ENCODE measurements around the gene LCN12.

The LCN12 gene

GRCh38 chr9:136940526-136941230, 11.4 kb upstream of the LCN12 start:
- Histone ChIP-seq H3K36me3 (ENCODE audit: control insufficient read depth in 2 of 2, insufficient read depth in 2 of 2, low read length in 2 of 2) (peaks cover 28 to 35% of the 10 kb centered on the region in 2 donors), H3K9me3 (ENCODE audit: control insufficient read depth in 2 of 2, low read length in 2 of 2) (no peaks in the 10 kb centered on the region), H3K9ac (ENCODE audit: low read length in 2 of 2) (no peak overlapping the region), H3K27me3 (ENCODE audit: control insufficient read depth in 1 of 2, insufficient read depth in 2 of 2, low read length in 2 of 2) (no peaks in the 10 kb centered on the region), H3K27ac (ENCODE audit: low read length) (no peak overlapping the region), H3K4me3 (ENCODE audit: low read length in 2 of 2) (no peak overlapping the region), H3K4me1 (ENCODE audit: control insufficient read depth, insufficient read depth, low read length) (peaks cover 18% of the 10 kb centered on the region)

- Histone ChIP-seq H3K27me3 (ENCODE audit: control insufficient read depth in 1 of 2, insufficient read depth in 2 of 2, low read length in 2 of 2) (no peaks in the 10 kb centered on the region), H3K4me1 (ENCODE audit: control insufficient read depth, insufficient read depth, low read length) (peaks cover 18% of the 10 kb centered on the region), H3K36me3 (ENCODE audit: control insufficient read depth in 2 of 2, insufficient read depth in 2 of 2, low read length in 2 of 2) (peaks cover 28 to 35% of the 10 kb centered on the region in 2 donors), H3K9ac (ENCODE audit: low read length in 2 of 2) (no peak overlapping the region), H3K4me3 (ENCODE audit: low read length in 2 of 2) (no peak overlapping the region), H3K9me3 (ENCODE audit: control insufficient read depth in 2 of 2, low read length in 2 of 2) (no peaks in the 10 kb centered on the region), H3K27ac (ENCODE audit: low read length) (no peak overlapping the region)
These were observed 10.6 kb upstream of the LCN12 start for GRCh38 chr9:136941231-136942111.

- Histone ChIP-seq H3K4me3 (ENCODE audit: low read length in 2 of 2) (no peak overlapping the region), H3K27me3 (ENCODE audit: control insufficient read depth in 1 of 2, insufficient read depth in 2 of 2, low read length in 2 of 2) (no peaks in the 10 kb centered on the region), H3K9ac (ENCODE audit: low read length in 2 of 2) (no peak overlapping the region), H3K9me3 (ENCODE audit: control insufficient read depth in 2 of 2, low read length in 2 of 2) (no peaks in the 10 kb centered on the region), H3K36me3 (ENCODE audit: control insufficient read depth in 2 of 2, insufficient read depth in 2 of 2, low read length in 2 of 2) (peaks cover 28 to 34% of the 10 kb centered on the region in 2 donors), H3K27ac (ENCODE audit: low read length) (no peak overlapping the region), H3K4me1 (ENCODE audit: control insufficient read depth, insufficient read depth, low read length) (peaks cover 18% of the 10 kb centered on the region)
These were observed 9.8 kb upstream of the LCN12 start for GRCh38 chr9:136942112-136942880.

- H3K27me3 ChIP-seq (ENCODE audit: control insufficient read depth in 1 of 2, insufficient read depth in 2 of 2, low read length in 2 of 2), result no peaks in the 10 kb centered on the region
- H3K4me1 ChIP-seq (ENCODE audit: control insufficient read depth, insufficient read depth, low read length), result peaks cover 21% of the 10 kb centered on the region
- H3K9me3 ChIP-seq (ENCODE audit: control insufficient read depth in 2 of 2, low read length in 2 of 2), result no peaks in the 10 kb centered on the region
- no peak overlapping the region for H3K4me3 ChIP-seq (ENCODE audit: low read length in 2 of 2)
- peaks cover 28 to 34% of the 10 kb centered on the region in 2 donors for H3K36me3 ChIP-seq (ENCODE audit: control insufficient read depth in 2 of 2, insufficient read depth in 2 of 2, low read length in 2 of 2)
- no peak overlapping the region for H3K9ac ChIP-seq (ENCODE audit: low read length in 2 of 2)
- no peak overlapping the region for H3K27ac ChIP-seq (ENCODE audit: low read length)
These were observed 9.2 kb upstream of the LCN12 start for GRCh38 chr9:136942881-136943230.

DNA sequence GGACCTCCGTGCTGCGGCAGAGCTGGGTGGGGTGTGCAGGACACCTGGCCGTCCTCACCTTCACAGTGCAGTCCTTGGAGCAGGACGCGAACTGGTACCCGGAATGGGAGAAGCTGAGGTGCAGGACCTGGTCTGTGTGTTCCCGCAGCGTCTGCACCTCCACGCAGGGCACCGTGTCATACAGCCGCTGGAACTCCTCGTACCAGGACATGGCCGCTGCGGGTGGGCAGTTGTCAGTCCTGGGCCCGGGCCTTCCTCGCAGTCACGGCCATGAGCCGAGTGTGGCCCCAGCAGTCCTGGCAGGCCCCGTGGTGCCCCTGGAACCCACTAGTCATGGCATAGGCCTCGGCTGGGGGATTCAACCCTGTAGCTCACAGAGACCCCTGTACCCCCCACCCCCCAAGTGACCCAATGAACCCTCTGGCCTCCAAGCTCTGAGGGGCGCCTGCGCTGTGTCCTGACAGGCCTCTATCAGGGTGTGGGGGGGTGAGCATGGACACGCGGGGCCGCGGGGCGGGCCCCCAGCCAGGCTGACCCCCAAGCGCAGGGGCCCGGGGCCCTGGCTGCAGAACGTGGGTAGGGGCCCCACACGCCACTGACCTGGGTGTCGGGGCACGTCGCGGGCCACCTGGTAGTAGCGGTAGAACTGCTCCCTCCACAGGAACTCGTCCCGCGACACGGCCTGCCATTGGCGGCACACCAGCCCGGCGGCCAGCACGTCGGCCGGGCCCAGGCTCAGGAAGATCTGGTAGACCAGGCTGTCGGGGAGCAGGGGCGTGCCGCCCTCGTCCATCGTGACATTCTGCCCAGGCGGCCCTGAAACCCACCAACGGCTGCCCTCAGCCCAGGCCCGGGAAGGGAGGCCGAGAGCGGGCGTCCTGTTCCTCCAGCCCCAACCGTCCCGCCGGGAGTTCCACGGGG, 8.5 kb upstream of the LCN12 start:
- Histone ChIP-seq H3K36me3 (ENCODE audit: control insufficient read depth in 2 of 2, insufficient read depth in 2 of 2, low read length in 2 of 2) (peaks cover 28 to 34% of the 10 kb centered on the region in 2 donors), H3K9ac (ENCODE audit: low read length in 2 of 2) (peak overlapping the region; percentile 68 to 78), H3K4me3 (ENCODE audit: low read length in 2 of 2) (peak overlapping the region; percentile 75 to 87), H3K9me3 (ENCODE audit: control insufficient read depth in 2 of 2, low read length in 2 of 2) (no peaks in the 10 kb centered on the region), H3K4me1 (ENCODE audit: control insufficient read depth, insufficient read depth, low read length) (peaks cover 23% of the 10 kb centered on the region), H3K27ac (ENCODE audit: low read length) (peak overlapping the region; percentile 37), H3K27me3 (ENCODE audit: control insufficient read depth in 1 of 2, insufficient read depth in 2 of 2, low read length in 2 of 2) (no peaks in the 10 kb centered on the region)

DNA sequence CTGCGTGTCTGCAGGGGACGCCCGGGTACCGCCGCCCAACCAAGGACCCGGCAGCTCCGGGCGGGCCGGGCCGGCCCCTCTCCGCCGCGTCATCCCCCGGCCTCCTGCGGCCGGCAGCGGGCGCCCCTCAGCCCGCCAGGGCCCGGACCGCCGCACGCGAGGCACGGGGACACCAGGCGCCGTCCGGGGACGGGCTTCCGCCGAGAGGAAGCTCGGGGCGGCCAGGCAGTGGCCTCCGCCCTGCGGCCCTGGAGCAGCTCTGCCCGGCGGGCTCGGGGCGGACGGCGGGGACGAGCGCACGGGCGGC, 7.9 kb upstream of the LCN12 start:
- H3K4me1 ChIP-seq (ENCODE audit: control insufficient read depth, insufficient read depth, low read length), result peaks cover 24% of the 10 kb centered on the region

GRCh38 chr9:136944519-136945332, 7.3 kb upstream of the LCN12 start, which contains the start of the genes C8G and FBXW5:
Gene C8G (plus strand): TSS chr9:136945243. CDS start chr9:136945321, 78 bp downstream.
Gene FBXW5 (minus strand): TSS chr9:136944738. CDS start chr9:136944083, 655 bp downstream.
- Histone ChIP-seq H3K4me1 (ENCODE audit: control insufficient read depth, insufficient read depth, low read length) (peaks cover 29% of the 10 kb centered on the region), H3K27ac (ENCODE audit: low read length) (peak within 1 kb of the TSS; percentile 37), H3K27me3 (ENCODE audit: control insufficient read depth in 1 of 2, insufficient read depth in 2 of 2, low read length in 2 of 2) (no peaks in the 10 kb centered on the region), H3K9me3 (ENCODE audit: control insufficient read depth in 2 of 2, low read length in 2 of 2) (no peaks in the 10 kb centered on the region), H3K36me3 (ENCODE audit: control insufficient read depth in 2 of 2, insufficient read depth in 2 of 2, low read length in 2 of 2) (peaks cover 20 to 27% of the 10 kb centered on the region in 2 donors), H3K9ac (ENCODE audit: low read length in 2 of 2) (peak within 1 kb of the TSS; percentile 68 to 78), H3K4me3 (ENCODE audit: low read length in 2 of 2) (peak within 1 kb of the TSS; percentile 75 to 87)

More for the DNA sequence above, 7.9 kb upstream of the LCN12 start:
- Histone ChIP-seq H3K27ac (ENCODE audit: low read length) (peak overlapping the region; percentile 37), H3K9me3 (ENCODE audit: control insufficient read depth in 2 of 2, low read length in 2 of 2) (no peaks in the 10 kb centered on the region), H3K36me3 (ENCODE audit: control insufficient read depth in 2 of 2, insufficient read depth in 2 of 2, low read length in 2 of 2) (peaks cover 24 to 33% of the 10 kb centered on the region in 2 donors), H3K27me3 (ENCODE audit: control insufficient read depth in 1 of 2, insufficient read depth in 2 of 2, low read length in 2 of 2) (no peaks in the 10 kb centered on the region), H3K9ac (ENCODE audit: low read length in 2 of 2) (peak overlapping the region; percentile 68 to 78), H3K4me3 (ENCODE audit: low read length in 2 of 2) (peak overlapping the region; percentile 75 to 87)

DNA sequence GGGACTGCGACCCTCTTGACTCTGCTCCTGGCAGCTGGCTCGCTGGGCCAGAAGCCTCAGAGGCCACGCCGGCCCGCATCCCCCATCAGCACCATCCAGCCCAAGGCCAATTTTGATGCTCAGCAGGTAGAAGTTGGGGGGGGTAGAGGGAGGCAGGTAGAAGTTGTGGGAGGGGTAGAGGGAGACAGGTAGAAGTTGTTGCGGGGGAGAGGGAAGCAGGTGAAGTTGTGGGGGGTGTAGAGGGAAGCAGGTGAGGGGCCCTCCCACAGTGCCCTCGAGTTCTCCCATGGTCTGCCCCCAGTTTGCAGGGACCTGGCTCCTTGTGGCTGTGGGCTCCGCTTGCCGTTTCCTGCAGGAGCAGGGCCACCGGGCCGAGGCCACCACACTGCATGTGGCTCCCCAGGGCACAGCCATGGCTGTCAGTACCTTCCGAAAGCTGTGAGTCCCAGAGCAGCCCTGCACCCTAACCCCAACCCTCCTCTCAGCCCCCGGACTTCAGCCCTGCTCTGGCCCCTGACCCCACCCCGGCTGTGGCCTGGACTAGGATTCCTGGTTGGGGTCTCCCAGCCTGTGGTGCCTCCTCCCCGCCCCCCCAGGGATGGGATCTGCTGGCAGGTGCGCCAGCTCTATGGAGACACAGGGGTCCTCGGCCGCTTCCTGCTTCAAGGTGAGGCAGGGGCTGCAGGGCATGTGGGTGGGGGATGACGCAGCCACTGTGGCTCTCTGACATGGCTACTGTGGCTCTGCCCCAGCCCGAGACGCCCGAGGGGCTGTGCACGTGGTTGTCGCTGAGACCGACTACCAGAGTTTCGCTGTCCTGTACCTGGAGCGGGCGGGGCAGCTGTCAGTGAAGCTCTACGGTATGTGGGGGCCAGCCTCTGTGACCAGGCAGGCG, 6.5 kb upstream of the LCN12 start:
- Histone ChIP-seq H3K36me3 (ENCODE audit: control insufficient read depth in 2 of 2, insufficient read depth in 2 of 2, low read length in 2 of 2) (peaks cover 16 to 19% of the 10 kb centered on the region in 2 donors), H3K27ac (ENCODE audit: low read length) (no peak overlapping the region), H3K4me3 (ENCODE audit: low read length in 2 of 2) (no peak overlapping the region), H3K9ac (ENCODE audit: low read length in 2 of 2) (no peak overlapping the region), H3K4me1 (ENCODE audit: control insufficient read depth, insufficient read depth, low read length) (peaks cover 37% of the 10 kb centered on the region), H3K27me3 (ENCODE audit: control insufficient read depth in 1 of 2, insufficient read depth in 2 of 2, low read length in 2 of 2) (no peaks in the 10 kb centered on the region), H3K9me3 (ENCODE audit: control insufficient read depth in 2 of 2, low read length in 2 of 2) (no peaks in the 10 kb centered on the region)

Data from stomach smooth muscle (tissue), 2 donors.